Liver (tissue), 9 donors: ENCODE results near the gene DRAP1. TPM values are rescaled to one million over a fixed set of nuclear protein-coding genes. Genes with fewer than 3 reads are reported as not detected.

ENCODE experiments used
- DNase-seq: peaks from one replicate; pipeline ENCODE4 v3.0.0-alpha.2; 2017; ENCODE audit warnings: low spot score
- H3K27ac ChIP-seq, 2 donors: one replicate each; pipeline ENCODE4 v1.7.0; 2013; ENCODE audit warnings: inconsistent platforms in 2 of 2, low read length in 2 of 2, control low read depth in 1 of 2, low read depth in 1 of 2, mild to moderate bottlenecking in 1 of 2
- H3K27me3 ChIP-seq, 4 donors: one replicate each; pipeline versions ENCODE4 v1.6.1 to v1.7.0; 2013; ENCODE audit warnings: low read length in 3 of 4, inconsistent platforms in 1 of 4, mild to moderate bottlenecking in 1 of 4, moderate library complexity in 1 of 4; ENCODE audit not compliant: control insufficient read depth in 4 of 4, insufficient read depth in 4 of 4
- H3K36me3 ChIP-seq, 4 donors: one replicate each; pipeline versions ENCODE4 v1.6.1 to v1.7.0; 2013; ENCODE audit warnings: low read length in 3 of 4, mild to moderate bottlenecking in 3 of 4, low read depth in 1 of 4, moderate library complexity in 1 of 4; ENCODE audit not compliant: control insufficient read depth in 4 of 4, insufficient read depth in 3 of 4
- H3K4me1 ChIP-seq, 4 donors: one replicate each; pipeline versions ENCODE4 v1.6.1 to v1.7.0; 2013; ENCODE audit warnings: low read length in 3 of 4, mild to moderate bottlenecking in 3 of 4, moderate library complexity in 1 of 4; ENCODE audit not compliant: control insufficient read depth in 4 of 4, insufficient read depth in 4 of 4
- H3K4me3 ChIP-seq, 3 donors: one replicate each; pipeline versions ENCODE4 v1.6.1 to v1.7.0; 2013; ENCODE audit warnings: low read length in 3 of 3, control low read depth in 1 of 3, low read depth in 1 of 3, mild to moderate bottlenecking in 1 of 3
- H3K9ac ChIP-seq, 2 donors: one replicate each; pipeline ENCODE4 v1.7.0; 2013; ENCODE audit warnings: low read length in 2 of 2, mild to moderate bottlenecking in 2 of 2, moderate library complexity in 2 of 2, control low read depth in 1 of 2, low read depth in 1 of 2
- H3K9me3 ChIP-seq, 4 donors: one replicate each; pipeline versions ENCODE4 v1.6.1 to v1.7.0; 2013; ENCODE audit warnings: low read length in 3 of 4; ENCODE audit not compliant: control insufficient read depth in 4 of 4
- ATF3 ChIP-seq: IDR thresholded peaks from 2 replicates; pipeline ENCODE4 v1.6.1; 2016; ENCODE audit warnings: antibody characterized with exemption
- EGR1 ChIP-seq, 2 donors: IDR thresholded peaks; 2 replicates each; pipeline ENCODE4 v1.6.1; 2016 to 2018; ENCODE audit warnings: antibody characterized with exemption in 2 of 2, low read depth in 2 of 2
- FOXA1 ChIP-seq: IDR thresholded peaks from 2 replicates; pipeline ENCODE4 v1.6.1; 2016; ENCODE audit warnings: antibody characterized with exemption
- FOXA2 ChIP-seq: IDR thresholded peaks from 2 replicates; pipeline ENCODE4 v1.6.1; 2016; ENCODE audit warnings: antibody characterized with exemption
- GABPA ChIP-seq, 2 donors: IDR thresholded peaks in 1 of 2; conservative IDR thresholded peaks in 1 of 2; 2 replicates each; pipeline ENCODE4 v1.6.1; 2016; ENCODE audit warnings: antibody characterized with exemption in 2 of 2, mild to moderate bottlenecking in 1 of 2, moderate library complexity in 1 of 2
- HNF4A ChIP-seq, 2 donors: conservative IDR thresholded peaks; 2 replicates each; pipeline ENCODE4 v1.6.1; 2016; ENCODE audit warnings: antibody characterized with exemption in 2 of 2, mild to moderate bottlenecking in 2 of 2
- HNF4G ChIP-seq: IDR thresholded peaks from 2 replicates; pipeline ENCODE4 v1.6.1; 2016; ENCODE audit warnings: antibody characterized with exemption
- JUND ChIP-seq, 2 donors: IDR thresholded peaks; 2 replicates each; pipeline ENCODE4 v1.6.1; 2016; ENCODE audit warnings: antibody characterized with exemption in 2 of 2
- MAX ChIP-seq: IDR thresholded peaks from 2 replicates; pipeline ENCODE4 v1.6.1; 2016; ENCODE audit warnings: antibody characterized with exemption
- NR2F2 ChIP-seq: IDR thresholded peaks from 2 replicates; pipeline ENCODE4 v1.6.1; 2016; ENCODE audit warnings: antibody characterized with exemption
- RAD21 ChIP-seq, 2 donors: IDR thresholded peaks; 2 replicates each; pipeline ENCODE4 v1.6.1; 2016; ENCODE audit warnings: antibody characterized with exemption in 2 of 2, mild to moderate bottlenecking in 2 of 2
- RXRA ChIP-seq, 2 donors: IDR thresholded peaks; 2 replicates each; pipeline ENCODE4 v1.6.1; 2017 to 2018; ENCODE audit warnings: antibody characterized with exemption in 2 of 2, mild to moderate bottlenecking in 1 of 2
- TAF1 ChIP-seq: conservative IDR thresholded peaks from 2 replicates; pipeline ENCODE4 v1.6.1; 2016; ENCODE audit warnings: antibody characterized with exemption, mild to moderate bottlenecking
- YY1 ChIP-seq: IDR thresholded peaks from 2 replicates; pipeline ENCODE4 v1.6.1; 2016; ENCODE audit warnings: antibody characterized with exemption, mild to moderate bottlenecking
- ZBTB33 ChIP-seq: IDR thresholded peaks from 2 replicates; pipeline ENCODE4 v1.6.1; 2016; ENCODE audit warnings: antibody characterized with exemption
- WGBS: extraction: QIAGEN DNeasy Blood & Tissue Kit; methylation state at CpG from one replicate; pipeline ENCODE4 v1.1.7; 2013; 5-methylcytosine and 5-hydroxymethylcytosine counted together
- polyA plus RNA-seq, 2 donors: library from polyadenylated mRNA; stranded (reverse) in 1 of 2; unstranded in 1 of 2; fragments of 200-250 nt in 1 of 2; fragments of >200 nt in 1 of 2; fragmentation: Nextera tagmentation in 1 of 2; extraction: Ambion mirVana in 1 of 2; gene quantifications; one replicate each; pipeline versions ENCODE4 v1.2.1 to v1.2.3, GENCODE V29; 2013 to 2015
- total RNA-seq, 2 donors: library from RNA; depleted of rRNA; stranded (reverse); fragments of >200 nt; gene quantifications; one replicate each; pipeline ENCODE4 v1.2.3, GENCODE V29; 2014
- TF ChIP-seq, protein P1 (sequence below): fragments of 150-350 bp; IDR thresholded peaks from 2 replicates; pipeline ENCODE4 v1.5.1; 2017; ENCODE audit warnings: improper control_type of control experiment, low read depth, low read length; ENCODE audit not compliant: missing input control
- donor health status: healthy.
- donor health status: healthy.
- donor health status: healthy.
- donor health status: healthy.
- donor health status: healthy.

The DRAP1 gene
- total and polyA plus RNA-seq, 4 donors: 18.1 to 57.3 (median 42.3) TPM

DNA sequence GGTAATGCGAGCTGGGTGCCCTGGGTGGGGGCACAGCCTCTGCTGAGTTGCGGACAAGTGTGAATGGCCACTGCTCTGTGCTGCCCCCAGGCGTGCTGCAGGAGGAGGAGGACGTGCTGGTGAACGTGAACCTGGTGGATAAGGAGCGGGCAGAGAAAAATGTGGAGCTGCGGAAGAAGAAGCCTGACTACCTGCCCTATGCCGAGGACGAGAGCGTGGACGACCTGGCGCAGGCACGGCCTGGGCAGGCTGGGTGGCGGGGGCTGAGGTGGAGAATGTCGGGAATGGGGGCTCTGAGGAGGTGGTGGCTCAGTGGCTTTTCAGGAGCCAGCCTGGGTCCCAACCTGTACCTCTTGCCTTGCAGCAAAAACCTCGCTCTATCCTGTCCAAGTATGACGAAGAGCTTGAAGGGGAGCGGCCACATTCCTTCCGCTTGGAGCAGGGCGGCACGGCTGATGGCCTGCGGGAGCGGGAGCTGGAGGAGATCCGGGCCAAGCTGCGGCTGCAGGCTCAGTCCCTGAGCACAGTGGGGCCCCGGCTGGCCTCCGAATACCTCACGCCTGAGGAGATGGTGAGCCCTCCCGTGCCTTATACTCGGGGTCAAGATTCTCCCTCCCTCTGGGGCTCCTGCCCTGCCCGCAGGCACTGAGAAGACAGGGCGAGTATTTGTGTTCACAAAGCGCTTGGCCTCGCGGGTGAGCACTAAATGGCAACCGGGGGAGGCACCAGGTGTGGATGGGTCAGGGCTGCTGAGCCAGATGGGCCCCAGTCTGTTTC lies 46.9 kb downstream of the DRAP1 start:
- Histone ChIP-seq H3K36me3 (peaks cover 20 to 59% (median 32%) of the 10 kb centered on the region in 4 donors), H3K4me1 (peaks cover 5 to 18% (median 16%) of the 10 kb centered on the region in 4 donors), H3K9me3 (no peaks in the 10 kb centered on the region), H3K27ac (no peak overlapping the region), H3K9ac (no peak overlapping the region), H3K27me3 (no peaks in the 10 kb centered on the region), H3K4me3 (no peak overlapping the region)
- TF ChIP-seq YY1 (no peak), FOXA1 (no peak), RXRA (IDR thresholded peaks at IDR 0.05) (no peak), FOXA2 (no peak), MAX (no peak), HNF4A (conservative IDR thresholded peaks at IDR 0.05) (no peak), NR2F2 (no peak), ATF3 (no peak), TAF1 (no peak), ZBTB33 (no peak), JUND (IDR thresholded peaks at IDR 0.05) (no peak), RAD21 (IDR thresholded peaks at IDR 0.05) (no peak), HNF4G (no peak), EGR1 (IDR thresholded peaks at IDR 0.05; ENCODE audit: low read depth in 2 of 2) (no peak), GABPA (IDR thresholded peaks at IDR 0.05 in 1 of 2, conservative IDR thresholded peaks at IDR 0.05 in 1 of 2) (no peak)
- TF ChIP-seq, protein P1, sequence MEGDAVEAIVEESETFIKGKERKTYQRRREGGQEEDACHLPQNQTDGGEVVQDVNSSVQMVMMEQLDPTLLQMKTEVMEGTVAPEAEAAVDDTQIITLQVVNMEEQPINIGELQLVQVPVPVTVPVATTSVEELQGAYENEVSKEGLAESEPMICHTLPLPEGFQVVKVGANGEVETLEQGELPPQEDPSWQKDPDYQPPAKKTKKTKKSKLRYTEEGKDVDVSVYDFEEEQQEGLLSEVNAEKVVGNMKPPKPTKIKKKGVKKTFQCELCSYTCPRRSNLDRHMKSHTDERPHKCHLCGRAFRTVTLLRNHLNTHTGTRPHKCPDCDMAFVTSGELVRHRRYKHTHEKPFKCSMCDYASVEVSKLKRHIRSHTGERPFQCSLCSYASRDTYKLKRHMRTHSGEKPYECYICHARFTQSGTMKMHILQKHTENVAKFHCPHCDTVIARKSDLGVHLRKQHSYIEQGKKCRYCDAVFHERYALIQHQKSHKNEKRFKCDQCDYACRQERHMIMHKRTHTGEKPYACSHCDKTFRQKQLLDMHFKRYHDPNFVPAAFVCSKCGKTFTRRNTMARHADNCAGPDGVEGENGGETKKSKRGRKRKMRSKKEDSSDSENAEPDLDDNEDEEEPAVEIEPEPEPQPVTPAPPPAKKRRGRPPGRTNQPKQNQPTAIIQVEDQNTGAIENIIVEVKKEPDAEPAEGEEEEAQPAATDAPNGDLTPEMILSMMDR: no peak
- no peak for DNase-seq
- 97% methylated on average over 36 of the region's 36 CpGs for WGBS

DNA sequence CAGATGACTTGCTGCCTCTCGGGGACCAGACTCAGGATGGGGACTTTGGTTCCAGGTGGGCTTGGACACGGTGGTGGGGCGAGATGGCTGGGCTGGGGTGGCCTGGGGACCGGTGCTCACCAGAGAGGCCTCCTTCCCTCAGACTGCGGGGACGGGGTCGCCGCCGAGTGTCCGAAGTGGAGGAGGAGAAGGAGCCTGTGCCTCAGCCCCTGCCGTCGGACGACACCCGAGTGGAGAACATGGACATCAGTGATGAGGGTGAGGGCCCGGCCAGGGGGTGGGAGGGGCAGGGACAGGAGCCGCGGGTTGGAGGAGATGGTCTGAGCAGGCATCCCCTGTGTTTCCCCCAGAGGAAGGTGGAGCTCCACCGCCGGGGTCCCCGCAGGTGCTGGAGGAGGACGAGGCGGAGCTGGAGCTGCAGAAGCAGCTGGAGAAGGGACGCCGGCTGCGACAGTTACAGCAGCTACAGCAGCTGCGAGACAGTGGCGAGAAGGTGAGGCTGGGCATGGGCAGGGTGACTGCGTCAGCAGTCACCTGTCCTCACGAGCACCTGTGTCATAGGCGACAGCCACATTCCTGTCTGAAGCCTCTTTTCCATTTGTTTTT lies 48.2 kb downstream of the DRAP1 start:
- H3K27ac ChIP-seq: no peak overlapping the region
- 96% methylated on average over 30 of the region's 30 CpGs for WGBS

More for the DNA sequence above, 48.2 kb downstream of the DRAP1 start:
- DNase-seq: no peak
- H3K9me3 ChIP-seq: no peaks in the 10 kb centered on the region
- no peak overlapping the region for H3K9ac ChIP-seq
- H3K4me3 ChIP-seq: no peak overlapping the region
- no peaks in the 10 kb centered on the region for H3K27me3 ChIP-seq
- H3K4me1 ChIP-seq: peaks cover 5 to 14% (median 12%) of the 10 kb centered on the region in 4 donors
- peaks cover 20 to 59% (median 32%) of the 10 kb centered on the region in 4 donors for H3K36me3 ChIP-seq
- TF ChIP-seq JUND (IDR thresholded peaks at IDR 0.05) (no peak), FOXA2 (no peak)
